ENCODE results near the gene ELOA2.
"Not testable (repeated sequence)": the region's sequence is repeated elsewhere in the genome, so short reads cannot be mapped to it uniquely, and the experiment has no call there.

- TF ChIP-seq POLR2A, CTCF, EP300, POLR2AphosphoS5 (IDR thresholded peaks at IDR 0.05): not testable (repeated sequence)
These were observed 14.7 kb downstream of the ELOA2 start for GRCh38 chr18:47020757-47021156.
